Dendritic cell treated with granulocyte-macrophage colony-stimulating factor and Interleukin-4, amounts not matched to agents 40 ng/mL and 50 ng/mL, for 4 days (primary cell): ENCODE data around the gene BSG.

Source experiments
- H3K27ac Mint-ChIP-seq: one replicate; pipeline ENCODE4 v1.8.0; 2022; ENCODE audit warnings: mild to moderate bottlenecking, mixed read lengths
- H3K27me3 Mint-ChIP-seq: one replicate; pipeline ENCODE4 v1.8.0; 2022; ENCODE audit warnings: mild to moderate bottlenecking, mixed read lengths
- H3K36me3 Mint-ChIP-seq: one replicate; pipeline ENCODE4 v1.8.0; 2022; ENCODE audit warnings: low read depth, mixed read lengths
- H3K4me1 Mint-ChIP-seq: one replicate; pipeline ENCODE4 v1.8.0; 2022; ENCODE audit warnings: low read depth, mixed read lengths
- H3K4me3 Mint-ChIP-seq: one replicate; pipeline ENCODE4 v1.8.0; 2022; ENCODE audit warnings: mild to moderate bottlenecking, moderate library complexity, mixed read lengths
- H3K9me3 Mint-ChIP-seq: one replicate; pipeline ENCODE4 v1.8.0; 2022; ENCODE audit warnings: mixed read lengths
- intact Hi-C: fragments of 100-400 bp; cut with micrococcal nuclease; formaldehyde crosslinking; loops from one replicate; pipeline ENCODE4 v1.15.0; 2022

The BSG gene

GRCh38 chr19:572743-573518 lies 535 bp downstream of the BSG start:
- H3K36me3 Mint-ChIP-seq: peaks cover 44% of the 10 kb centered on the region
- H3K27me3 Mint-ChIP-seq: no peaks in the 10 kb centered on the region
- no peaks in the 10 kb centered on the region for H3K9me3 Mint-ChIP-seq
- H3K4me1 Mint-ChIP-seq: peaks cover 61% of the 10 kb centered on the region
- H3K27ac Mint-ChIP-seq: peak overlapping the region; percentile 95
- intact Hi-C loops: loop anchor here (2.0 to 5.0 kb wide), 2 partner anchors 16 to 41 kb away; partner anchors contain the start of gene CDC34
- H3K4me3 Mint-ChIP-seq: peak overlapping the region; percentile 83

GRCh38 chr19:573519-573825 lies 1.1 kb downstream of the BSG start:
- intact Hi-C loops: loop anchor here (2.0 to 5.0 kb wide), 2 partner anchors 17 to 41 kb away; partner anchors contain the start of gene CDC34
- H3K27ac Mint-ChIP-seq: peak overlapping the region; percentile 95
- H3K4me3 Mint-ChIP-seq: peak overlapping the region; percentile 83
- H3K9me3 Mint-ChIP-seq: no peaks in the 10 kb centered on the region
- peaks cover 49% of the 10 kb centered on the region for H3K36me3 Mint-ChIP-seq
- no peaks in the 10 kb centered on the region for H3K27me3 Mint-ChIP-seq
- peaks cover 64% of the 10 kb centered on the region for H3K4me1 Mint-ChIP-seq

- H3K36me3 Mint-ChIP-seq: peaks cover 63% of the 10 kb centered on the region
- intact Hi-C loops: loop anchor here (5.0 kb wide), 1 partner anchor 43 kb away; the partner anchor contains the start of gene CDC34
- H3K4me3 Mint-ChIP-seq: peak overlapping the region; percentile 0
- H3K27ac Mint-ChIP-seq: no peak overlapping the region
- H3K9me3 Mint-ChIP-seq: no peaks in the 10 kb centered on the region
- H3K27me3 Mint-ChIP-seq: no peaks in the 10 kb centered on the region
- peaks cover 64% of the 10 kb centered on the region for H3K4me1 Mint-ChIP-seq
These were observed 2.5 kb downstream of the BSG start for GRCh38 chr19:574658-575526.

GRCh38 chr19:575527-576506 lies 3.4 kb downstream of the BSG start:
- intact Hi-C loops: no loop called here
- Mint-ChIP-seq H3K4me1 (peaks cover 64% of the 10 kb centered on the region), H3K9me3 (no peaks in the 10 kb centered on the region), H3K36me3 (peaks cover 73% of the 10 kb centered on the region), H3K27me3 (no peaks in the 10 kb centered on the region), H3K27ac (no peak overlapping the region), H3K4me3 (no peak overlapping the region)

- Mint-ChIP-seq H3K27ac (no peak overlapping the region), H3K4me1 (peaks cover 55% of the 10 kb centered on the region), H3K9me3 (no peaks in the 10 kb centered on the region), H3K36me3 (peaks cover 75% of the 10 kb centered on the region), H3K4me3 (no peak overlapping the region), H3K27me3 (no peaks in the 10 kb centered on the region)
- intact Hi-C loops: no loop called here
These were observed 4.5 kb downstream of the BSG start for GRCh38 chr19:576768-577438.

- intact Hi-C loops: no loop called here
- H3K27me3 Mint-ChIP-seq: no peaks in the 10 kb centered on the region
- peaks cover 77% of the 10 kb centered on the region for H3K36me3 Mint-ChIP-seq
- H3K4me3 Mint-ChIP-seq: no peak overlapping the region
- no peak overlapping the region for H3K27ac Mint-ChIP-seq
- peaks cover 51% of the 10 kb centered on the region for H3K4me1 Mint-ChIP-seq
- H3K9me3 Mint-ChIP-seq: no peaks in the 10 kb centered on the region
These were observed 5.3 kb downstream of the BSG start for GRCh38 chr19:577439-578392.

- intact Hi-C loops: no loop called here
- peaks cover 3% of the 10 kb centered on the region for H3K27me3 Mint-ChIP-seq
- H3K4me3 Mint-ChIP-seq: no peak overlapping the region
- no peak overlapping the region for H3K27ac Mint-ChIP-seq
- H3K4me1 Mint-ChIP-seq: peaks cover 47% of the 10 kb centered on the region
- H3K36me3 Mint-ChIP-seq: peaks cover 82% of the 10 kb centered on the region
- H3K9me3 Mint-ChIP-seq: no peaks in the 10 kb centered on the region
These were observed 6.9 kb downstream of the BSG start for GRCh38 chr19:579111-579841.

- no peak overlapping the region for H3K27ac Mint-ChIP-seq
- no peaks in the 10 kb centered on the region for H3K9me3 Mint-ChIP-seq
- peaks cover 42% of the 10 kb centered on the region for H3K4me1 Mint-ChIP-seq
- no peak overlapping the region for H3K4me3 Mint-ChIP-seq
- peaks cover 5% of the 10 kb centered on the region for H3K27me3 Mint-ChIP-seq
- intact Hi-C loops: no loop called here
- H3K36me3 Mint-ChIP-seq: peaks cover 82% of the 10 kb centered on the region
These were observed 7.4 kb downstream of the BSG start for GRCh38 chr19:579842-580155.

- intact Hi-C loops: no loop called here
- H3K4me3 Mint-ChIP-seq: no peak overlapping the region
- peaks cover 37% of the 10 kb centered on the region for H3K4me1 Mint-ChIP-seq
- H3K27me3 Mint-ChIP-seq: peaks cover 8% of the 10 kb centered on the region
- H3K9me3 Mint-ChIP-seq: no peaks in the 10 kb centered on the region
- no peak overlapping the region for H3K27ac Mint-ChIP-seq
- H3K36me3 Mint-ChIP-seq: peaks cover 82% of the 10 kb centered on the region
These were observed 8.0 kb downstream of the BSG start for GRCh38 chr19:580274-580835.

- Mint-ChIP-seq H3K27me3 (peaks cover 18% of the 10 kb centered on the region), H3K9me3 (no peaks in the 10 kb centered on the region), H3K4me3 (no peak overlapping the region), H3K36me3 (peaks cover 72% of the 10 kb centered on the region), H3K27ac (no peak overlapping the region), H3K4me1 (peaks cover 25% of the 10 kb centered on the region)
- intact Hi-C loops: no loop called here
These were observed 9.2 kb downstream of the BSG start for GRCh38 chr19:581399-582111.

- Mint-ChIP-seq H3K27ac (no peak overlapping the region), H3K36me3 (peaks cover 61% of the 10 kb centered on the region)
- intact Hi-C loops: no loop called here
These were observed 10.3 kb downstream of the BSG start for GRCh38 chr19:582497-583197.

More at GRCh38 chr19:582497-583197, 10.3 kb downstream of the BSG start:
- Mint-ChIP-seq H3K4me3 (no peak overlapping the region), H3K4me1 (peaks cover 14% of the 10 kb centered on the region), H3K27me3 (peaks cover 28% of the 10 kb centered on the region), H3K9me3 (no peaks in the 10 kb centered on the region)
